HepG2 (cell line): Measurements from ENCODE around the gene KIAA1614. TPM values are rescaled to one million over a fixed set of nuclear protein-coding genes. Genes with fewer than 3 reads are reported as not detected.
A peak's percentile ranks its signal among the peaks of the same experiment; 100 is the strongest.

Experiments used
- ATAC-seq: fragments of 200-7000 bp; cut with Tn5 transposase; 3 replicates; pipeline ENCODE4 v1.9.1; 2020; ENCODE audit warnings: mild to moderate bottlenecking, moderate library complexity
- BruUV-seq: library from RNA; stranded (reverse); fragments of 400-500 nt; replicated peaks from 2 replicates; lab custom pipeline; 2021; lab: Mats Ljungman, UMichigan
- CTCF ChIA-PET: fragments of 300-600 bp; formaldehyde crosslinking; extraction: SDS; loops from one replicate; lab custom pipeline; 2021; ENCODE audit warnings: low total read pairs, inconsistent platforms, low intra/inter-chr PET ratio; lab: Yijun Ruan, JAX
- POLR2A ChIA-PET: fragments of 350-600 bp; sonication (Branson Sonifier 250); formaldehyde crosslinking; loops from one replicate; lab custom pipeline; 2020; ENCODE audit warnings: antibody characterized with exemption, inconsistent platforms; lab: Yijun Ruan, JAX
- DNase-seq: peaks from one replicate; pipeline ENCODE4 v3.0.0-alpha.2; 2015; ENCODE audit warnings: low spot score
- FAIRE-seq: peaks from 3 replicates; lab custom pipeline; 2011; peaks lifted over from hg19 to GRCh38; lab: Jason Lieb, UNC
- H2AFZ ChIP-seq: one replicate; pipeline ENCODE4 v1.6.1; 2011; ENCODE audit warnings: low read length, inconsistent platforms
- H3K27ac ChIP-seq: fragments of 300-600 bp; 3 replicates; pipeline ENCODE4 v1.8.0; 2011; ENCODE audit warnings: mixed run types, mild to moderate bottlenecking, mixed read lengths, low read length, inconsistent platforms; ENCODE audit not compliant: insufficient read depth; ENCODE audit errors: extremely low read length
- H3K27me3 ChIP-seq, 2 experiments: fragments of 200-600 bp in 1 of 2; 2 replicates in 1 of 2; 3 replicates in 1 of 2; pipeline versions ENCODE4 v1.6.0 to v1.8.0; 2011; ENCODE audit warnings: low read length in 2 of 2, mild to moderate bottlenecking in 2 of 2, moderate library complexity in 2 of 2, inconsistent platforms in 1 of 2; ENCODE audit not compliant: insufficient read depth in 2 of 2, control insufficient read depth in 1 of 2
- H3K36me3 ChIP-seq, 2 experiments: fragments of 200-600 bp in 1 of 2; replicated peaks in 1 of 2; 2 replicates in 1 of 2; 3 replicates in 1 of 2; pipeline versions ENCODE4 v1.5.1 to v1.8.0; 2011; ENCODE audit warnings: low read length in 2 of 2, inconsistent platforms in 1 of 2; ENCODE audit not compliant: insufficient read depth in 2 of 2, control insufficient read depth in 1 of 2
- H3K4me1 ChIP-seq: 2 replicates; pipeline ENCODE4 v1.5.1; 2012; ENCODE audit warnings: low read length, inconsistent platforms; ENCODE audit not compliant: insufficient read depth
- H3K4me2 ChIP-seq: 2 replicates; pipeline ENCODE4 v1.6.0; 2011; ENCODE audit warnings: low read depth, low read length, inconsistent platforms
- H3K4me3 ChIP-seq, 3 experiments: fragments of 200-600 bp in 1 of 3; sonication (generic), shearing (Covaris generic) in 1 of 3; replicated peaks in 1 of 3; 2 replicates each; pipeline ENCODE4 v1.5.1; 2011 to 2016; ENCODE audit warnings: low read length in 3 of 3, inconsistent platforms in 2 of 3, low read depth in 2 of 3, mild to moderate bottlenecking in 2 of 3, control low read depth in 1 of 3, mixed read lengths in 1 of 3; ENCODE audit not compliant: insufficient read depth in 1 of 3
- H3K79me2 ChIP-seq: one replicate; pipeline ENCODE4 v1.6.1; 2011; ENCODE audit warnings: low read length, inconsistent platforms; ENCODE audit not compliant: insufficient read depth
- H3K9ac ChIP-seq: 2 replicates; pipeline ENCODE4 v1.6.0; 2011; ENCODE audit warnings: mild to moderate bottlenecking, low read depth, low read length, inconsistent platforms; ENCODE audit not compliant: insufficient read depth
- H3K9me3 ChIP-seq: 2 replicates; pipeline ENCODE4 v1.5.1; 2012; ENCODE audit warnings: mild to moderate bottlenecking, low read length
- H4K20me1 ChIP-seq: 2 replicates; pipeline ENCODE4 v1.6.0; 2011; ENCODE audit warnings: inconsistent platforms, mild to moderate bottlenecking, low read length, moderate library complexity; ENCODE audit not compliant: insufficient read depth
- FOSL2 ChIP-seq: sonication (generic); formaldehyde crosslinking; IDR thresholded peaks from 2 replicates; pipeline ENCODE4 v1.4.0; 2020; ENCODE audit warnings: missing genetic modification reagents
- KAT8 ChIP-seq: IDR thresholded peaks from 2 replicates; pipeline ENCODE4 v1.6.1; 2016; ENCODE audit warnings: missing genetic modification reagents, missing compliant biosample characterization
- NFYB ChIP-seq: sonication (generic); formaldehyde crosslinking; IDR thresholded peaks from 2 replicates; pipeline ENCODE4 v1.4.0; 2020; ENCODE audit warnings: missing genetic modification reagents
- RFXANK ChIP-seq: IDR thresholded peaks from 2 replicates; pipeline ENCODE4 v1.6.1; 2016
- SP2 ChIP-seq: sonication (generic); formaldehyde crosslinking; IDR thresholded peaks from 2 replicates; pipeline ENCODE4 v1.5.1; 2020; ENCODE audit warnings: mild to moderate bottlenecking, missing genetic modification reagents
- TEAD3 ChIP-seq: optimal IDR thresholded peaks from 2 replicates; pipeline ENCODE3; 2016; ENCODE audit warnings: borderline replicate concordance
- ZNF501 ChIP-seq: sonication (generic); formaldehyde crosslinking; IDR thresholded peaks from 2 replicates; pipeline ENCODE4 v1.5.1; 2020; ENCODE audit warnings: mild to moderate bottlenecking, moderate library complexity, missing genetic modification reagents
- ZNF766 ChIP-seq: sonication (generic); formaldehyde crosslinking; IDR thresholded peaks from 2 replicates; pipeline ENCODE4 v1.5.0; 2020; ENCODE audit warnings: missing genetic modification reagents, borderline replicate concordance
- ZNF788 ChIP-seq: sonication (generic); formaldehyde crosslinking; IDR thresholded peaks from 2 replicates; pipeline ENCODE4 v1.5.0; 2020; ENCODE audit warnings: mild to moderate bottlenecking, missing genetic modification reagents, borderline replicate concordance
- ZNF850 ChIP-seq: sonication (generic); formaldehyde crosslinking; conservative IDR thresholded peaks from 2 replicates; pipeline ENCODE4 v1.9.0; 2021; ENCODE audit warnings: mild to moderate bottlenecking, missing genetic modification reagents
- WGBS: methylation state at CpG from one replicate; pipeline ENCODE4 v1.1.6; 2017; ENCODE audit warnings: low lambda C conversion rate; 5-methylcytosine and 5-hydroxymethylcytosine counted together
- in situ Hi-C: cut with HindIII; loops from 2 replicates; pipeline ENCODE4 v1.10.0; 2017; ENCODE audit warnings: low pct_unique_long_range_greater_than_20kb; ENCODE audit not compliant: extremely low pct_ligation_motif_present
- intact Hi-C: fragments of 100-400 bp; cut with micrococcal nuclease; formaldehyde crosslinking; loops from one replicate; pipeline ENCODE4 v1.10.0; 2022; ENCODE audit not compliant: unreplicated experiment
- polyA plus RNA-seq, 8 experiments: library from polyadenylated mRNA; depleted of rRNA in 3 of 8; stranded (reverse) in 7 of 8; unstranded in 1 of 8; fragments of >200 nt; fragmentation: Illumina TruSeq in 4 of 8; extraction: Trizol in 4 of 8; gene quantifications; 2 replicates each; pipeline versions ENCODE4 v1.2.1 to v1.2.3, GENCODE V29; 2011 to 2016; ENCODE audit warnings: low read depth in 4 of 8, missing spikeins in 1 of 8, mixed read lengths in 1 of 8; ENCODE audit not compliant: insufficient read depth in 1 of 8
- total RNA-seq, 5 experiments: library from RNA; depleted of rRNA; stranded (reverse); fragments of >200 nt; fragmentation: Illumina TruSeq; extraction: Trizol; gene quantifications; 2 replicates each; pipeline ENCODE4 v1.2.3, GENCODE V29; 2016; ENCODE audit warnings: low read depth in 1 of 5
- TF ChIP-seq, protein P1 (sequence below): sonication (generic); formaldehyde crosslinking; IDR thresholded peaks from 2 replicates; pipeline ENCODE4 v1.8.1; 2023; ENCODE audit warnings: missing genetic modification reagents, mild to moderate bottlenecking, borderline replicate concordance

The KIAA1614 gene
- total and polyA plus RNA-seq, 2 of the 13 experiments (the other 11 are each of a cell fraction or from before 2014, with no cell fraction given) = 0.15 to 0.77 TPM

DNA sequence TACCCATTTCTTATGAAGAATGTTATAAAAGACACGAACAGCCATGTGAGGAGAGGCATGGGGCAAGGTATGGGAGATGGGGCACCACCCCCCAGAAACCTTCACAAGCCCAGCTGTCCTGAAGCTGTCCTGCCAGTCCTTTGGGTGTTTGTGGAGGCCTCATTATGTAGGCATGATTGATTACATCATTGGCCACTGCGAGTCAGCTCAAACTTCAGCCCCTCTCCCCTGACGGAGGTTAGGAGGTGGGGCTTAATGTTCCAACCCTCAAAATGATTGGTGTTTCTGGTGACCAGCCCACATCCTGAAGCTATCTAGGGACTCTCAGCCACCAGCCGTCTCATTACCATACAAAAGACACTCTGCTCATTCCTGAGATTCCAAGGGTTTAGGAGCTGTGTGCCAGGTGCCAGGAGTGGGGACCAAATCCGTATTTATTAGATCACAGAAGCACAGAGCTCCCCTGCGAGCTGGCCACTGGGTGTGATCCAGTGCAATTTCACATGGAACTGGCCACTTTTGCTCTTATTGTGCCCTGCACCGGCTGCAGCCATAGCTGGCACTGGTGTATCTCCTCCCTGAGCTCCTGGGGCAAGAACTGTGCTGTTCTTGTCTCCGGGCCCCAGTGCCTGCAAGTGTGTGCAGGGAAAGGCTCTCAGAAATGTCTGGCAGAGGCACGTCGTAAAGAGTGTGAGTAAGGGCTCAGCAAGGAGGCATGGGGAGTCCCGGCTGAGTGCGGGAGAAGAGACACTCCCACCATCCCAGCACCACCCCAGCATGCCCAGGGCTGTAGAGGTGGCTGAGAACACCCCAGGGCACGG lies 10.5 kb downstream of the KIAA1614 start:
- Histone ChIP-seq H2AFZ (no peak overlapping the region), H3K36me3 (no peaks in the 10 kb centered on the region), H3K27ac (no peak overlapping the region), H3K4me2 (peak overlapping the region; percentile 40), H3K4me3 (0 out of 6 replicates have a peak overlapping the region, but pooled peaks of 1 of the 3 experiments have one; percentile 9), H3K79me2 (no peaks in the 10 kb centered on the region), H4K20me1 (no peaks in the 10 kb centered on the region), H3K27me3 (peaks cover 3 to 5% of the 10 kb centered on the region in 2 experiments; a peak in 4 of 5 replicates), H3K4me1 (peaks cover 70% of the 10 kb centered on the region), H3K9ac (no peak overlapping the region), H3K9me3 (no peaks in the 10 kb centered on the region)
- DNase-seq = peak; percentile 45
- FAIRE-seq = no peak
- 0 out of 3 replicates have a peak, but pooled peaks have one; percentile 2 for ATAC-seq
- ChIA-PET POLR2A (interaction anchor here (1.0 kb wide), 1 partner anchor 99 kb away, joined by 3 read pairs; no protein-coding TSS in a partner anchor), CTCF (no interaction called here)
- TF ChIP-seq TEAD3 (CRISPR knock-in tag) (peak; percentile 9), KAT8 (no peak), SP2 (CRISPR knock-in tag) (peak; percentile 56; the same call in 1 of the 2 replicates), NFYB (CRISPR knock-in tag) (peak; percentile 19; the same call in 1 of the 2 replicates), ZNF501 (CRISPR knock-in tag) (no peak)
- WGBS = 35% methylated on average over 9 of the region's 13 CpGs
- in situ Hi-C loops (no loop called here), intact Hi-C loops (no loop called here)
- BruUV-seq = no TSS peak

DNA sequence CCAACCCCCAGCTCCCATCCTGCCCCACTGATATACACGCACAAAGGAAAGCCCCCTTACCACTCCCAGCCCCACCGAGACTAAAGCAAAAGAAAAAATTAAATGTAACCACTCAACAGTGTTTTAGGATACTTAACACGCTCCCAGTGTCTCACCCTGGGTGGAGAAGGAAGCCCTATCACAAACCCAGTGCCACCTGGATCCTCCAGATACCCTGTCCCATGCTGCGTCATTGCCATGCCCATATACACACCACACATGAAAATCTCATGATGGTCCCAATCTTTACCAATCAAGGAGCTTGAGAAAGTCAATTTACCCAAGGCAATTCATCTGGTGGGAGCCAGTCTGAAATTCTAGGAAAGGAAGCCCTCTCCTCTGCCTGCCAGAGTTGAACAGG lies 11.2 kb downstream of the KIAA1614 start:
- no peak for DNase-seq
- ChIA-PET CTCF (no interaction called here), POLR2A (no interaction called here)
- TF ChIP-seq FOSL2 (CRISPR knock-in tag) = no peak
- TF ChIP-seq ZNF766 = no peak
- TF ChIP-seq, protein P1, sequence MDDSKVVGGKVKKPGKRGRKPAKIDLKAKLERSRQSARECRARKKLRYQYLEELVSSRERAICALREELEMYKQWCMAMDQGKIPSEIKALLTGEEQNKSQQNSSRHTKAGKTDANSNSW (CRISPR knock-in tag) = no peak
- no peak for TF ChIP-seq ZNF850 (CRISPR knock-in tag)
- TF ChIP-seq SP2 (CRISPR knock-in tag) = no peak
- TF ChIP-seq ZNF788 (CRISPR knock-in tag) = no peak
- no peak for TF ChIP-seq RFXANK (CRISPR knock-in tag)
- H3K9me3 ChIP-seq = no peaks in the 10 kb centered on the region
- no peak overlapping the region for H2AFZ ChIP-seq
- in situ Hi-C loops = no loop called here
- ATAC-seq = no peak
- peaks cover 70% of the 10 kb centered on the region for H3K4me1 ChIP-seq
- no peak overlapping the region for H3K4me3 ChIP-seq
- no peak overlapping the region for H3K9ac ChIP-seq
- no peak for FAIRE-seq
- peaks cover 3 to 5% of the 10 kb centered on the region in 2 experiments; a peak in 3 of 5 replicates for H3K27me3 ChIP-seq
- no peak overlapping the region for H3K4me2 ChIP-seq
- H3K36me3 ChIP-seq = no peaks in the 10 kb centered on the region
- no TSS peak for BruUV-seq
- intact Hi-C loops = loop anchor here (2.0 kb wide), 1 partner anchor 31 kb away; no protein-coding TSS in a partner anchor
- H4K20me1 ChIP-seq = no peaks in the 10 kb centered on the region
- H3K79me2 ChIP-seq = no peaks in the 10 kb centered on the region
- WGBS = 70% methylated on average over 4 of the region's 4 CpGs
- H3K27ac ChIP-seq = no peak overlapping the region
